H9 (cell line): ENCODE data around the gene ATP2B2. TPM values are rescaled to one million over a fixed set of nuclear protein-coding genes. Genes with fewer than 3 reads are reported as not detected.

Experiments used
- DNase-seq: peaks from one replicate; pipeline ENCODE4 v3.0.0-alpha.2; 2017
- H2AFZ ChIP-seq: one replicate; pipeline ENCODE4 v1.6.1; 2013; ENCODE audit warnings: mild to moderate bottlenecking, low read length, control low read depth, moderate library complexity
- H2AK5ac ChIP-seq: 2 replicates; pipeline ENCODE4 v1.6.1; 2013; ENCODE audit warnings: low read length, control low read depth, mixed read lengths; ENCODE audit not compliant: insufficient read length
- H2BK120ac ChIP-seq: one replicate; pipeline ENCODE4 v1.6.1; 2013; ENCODE audit warnings: low read depth, mild to moderate bottlenecking, low read length, control low read depth, inconsistent platforms; ENCODE audit not compliant: poor library complexity, severe bottlenecking
- H2BK12ac ChIP-seq: 2 replicates; pipeline ENCODE4 v1.6.1; 2013; ENCODE audit warnings: low read length, control low read depth, mixed read lengths, low read depth; ENCODE audit not compliant: insufficient read length
- H2BK15ac ChIP-seq: 2 replicates; pipeline ENCODE4 v1.6.1; 2013; ENCODE audit warnings: low read depth, low read length, control low read depth
- H2BK20ac ChIP-seq: one replicate; pipeline ENCODE4 v1.6.1; 2013; ENCODE audit warnings: low read depth, mild to moderate bottlenecking, low read length, control low read depth, inconsistent platforms; ENCODE audit not compliant: poor library complexity, severe bottlenecking
- H2BK5ac ChIP-seq: 2 replicates; pipeline ENCODE4 v1.6.1; 2013; ENCODE audit warnings: low read length, control low read depth, mixed read lengths; ENCODE audit not compliant: insufficient read length
- H3K14ac ChIP-seq: 2 replicates; pipeline ENCODE4 v1.6.1; 2013; ENCODE audit warnings: low read length, control low read depth; ENCODE audit not compliant: insufficient read depth
- H3K18ac ChIP-seq: 2 replicates; pipeline ENCODE4 v1.6.1; 2013; ENCODE audit warnings: low read depth, mild to moderate bottlenecking, mixed read lengths, low read length, control low read depth; ENCODE audit not compliant: insufficient read length
- H3K23ac ChIP-seq: 2 replicates; pipeline ENCODE4 v1.6.1; 2013; ENCODE audit warnings: low read length, control low read depth, mixed read lengths, low read depth; ENCODE audit not compliant: insufficient read length
- H3K23me2 ChIP-seq: 2 replicates; pipeline ENCODE4 v1.6.1; 2013; ENCODE audit warnings: low read depth, mild to moderate bottlenecking, mixed read lengths, low read length, control low read depth; ENCODE audit not compliant: insufficient read length, poor library complexity, severe bottlenecking
- H3K27ac ChIP-seq: 2 replicates; pipeline ENCODE4 v1.5.1; 2013; ENCODE audit warnings: low read length, control low read depth, mixed read lengths, low read depth; ENCODE audit not compliant: insufficient read length
- H3K27me3 ChIP-seq: 2 replicates; pipeline ENCODE4 v1.6.1; 2013; ENCODE audit warnings: low read length, control low read depth, inconsistent platforms; ENCODE audit not compliant: insufficient read depth
- H3K4ac ChIP-seq: 2 replicates; pipeline ENCODE4 v1.6.1; 2013; ENCODE audit warnings: low read depth, mild to moderate bottlenecking, control low read depth, inconsistent platforms, low read length, moderate library complexity
- H3K4me1 ChIP-seq: 2 replicates; pipeline ENCODE4 v1.6.1; 2013; ENCODE audit warnings: low read length, control low read depth, inconsistent platforms; ENCODE audit not compliant: insufficient read depth
- H3K4me2 ChIP-seq: 2 replicates; pipeline ENCODE4 v1.6.1; 2013; ENCODE audit warnings: low read length, control low read depth, mixed read lengths; ENCODE audit not compliant: insufficient read length, insufficient read depth
- H3K56ac ChIP-seq: 2 replicates; pipeline ENCODE4 v1.6.1; 2013; ENCODE audit warnings: low read depth, mild to moderate bottlenecking, mixed read lengths, low read length, control low read depth; ENCODE audit not compliant: insufficient read length
- H3K79me1 ChIP-seq: 2 replicates; pipeline ENCODE4 v1.6.1; 2013; ENCODE audit warnings: low read depth, mild to moderate bottlenecking, moderate library complexity, low read length, control low read depth, inconsistent platforms; ENCODE audit not compliant: insufficient read depth, poor library complexity, severe bottlenecking
- H3K79me2 ChIP-seq: 2 replicates; pipeline ENCODE4 v1.6.1; 2013; ENCODE audit warnings: low read length, control low read depth, inconsistent platforms; ENCODE audit not compliant: insufficient read depth
- H3K9ac ChIP-seq: 2 replicates; pipeline ENCODE4 v1.6.1; 2013; ENCODE audit warnings: low read length, control low read depth, mixed read lengths; ENCODE audit not compliant: insufficient read length; ENCODE audit errors: extremely low read depth
- H3K9me3 ChIP-seq: one replicate; pipeline ENCODE4 v1.6.1; 2013; ENCODE audit warnings: low read depth, low read length, inconsistent platforms; ENCODE audit not compliant: control insufficient read depth
- H3T11ph ChIP-seq: one replicate; pipeline ENCODE4 v1.6.1; 2013; ENCODE audit warnings: mild to moderate bottlenecking, low read length, control low read depth, inconsistent platforms
- H4K20me1 ChIP-seq: one replicate; pipeline ENCODE4 v1.6.1; 2013; ENCODE audit not compliant: control insufficient read depth, insufficient read length, insufficient read depth
- H4K5ac ChIP-seq: 2 replicates; pipeline ENCODE4 v1.6.1; 2013; ENCODE audit warnings: low read depth, mild to moderate bottlenecking, mixed read lengths, low read length, control low read depth; ENCODE audit not compliant: insufficient read length
- H4K8ac ChIP-seq: replicated peaks from 2 replicates; pipeline ENCODE4 v1.6.1; 2013; ENCODE audit warnings: low read length, control low read depth, mixed read lengths, low read depth; ENCODE audit not compliant: insufficient read length
- H4K91ac ChIP-seq: 2 replicates; pipeline ENCODE4 v1.6.1; 2013; ENCODE audit warnings: low read depth, mild to moderate bottlenecking, moderate library complexity, mixed read lengths, low read length, control low read depth; ENCODE audit not compliant: insufficient read length
- H3K27ac Mint-ChIP-seq, 3 experiments: 2 replicates in 2 of 3; 3 replicates in 1 of 3; pipeline ENCODE4 v1.8.0; 2020 to 2021; ENCODE audit warnings: mixed read lengths in 3 of 3, mild to moderate bottlenecking in 1 of 3, moderate library complexity in 1 of 3
- H3K27me3 Mint-ChIP-seq: 2 replicates; pipeline ENCODE4 v1.8.0; 2021; ENCODE audit warnings: low read depth, mild to moderate bottlenecking, moderate library complexity, mixed read lengths
- H3K36me3 Mint-ChIP-seq, 3 experiments: 2 replicates in 2 of 3; 3 replicates in 1 of 3; pipeline ENCODE4 v1.8.0; 2020 to 2021; ENCODE audit warnings: low read depth in 3 of 3, mixed read lengths in 3 of 3; ENCODE audit not compliant: insufficient read depth in 1 of 3
- H3K4me1 Mint-ChIP-seq, 2 experiments: 2 replicates each; pipeline ENCODE4 v1.8.0; 2020; ENCODE audit warnings: mixed read lengths in 2 of 2
- H3K4me3 Mint-ChIP-seq, 2 experiments: 2 replicates in 1 of 2; 3 replicates in 1 of 2; pipeline ENCODE4 v1.8.0; 2020 to 2021; ENCODE audit warnings: mild to moderate bottlenecking in 2 of 2, mixed read lengths in 2 of 2, moderate library complexity in 1 of 2
- H3K9me3 Mint-ChIP-seq, 2 experiments: 2 replicates in 1 of 2; 3 replicates in 1 of 2; pipeline ENCODE4 v1.8.0; 2020; ENCODE audit warnings: mild to moderate bottlenecking in 2 of 2, mixed read lengths in 2 of 2, moderate library complexity in 1 of 2
- CTCF ChIP-seq: fragments of 200-600 bp; sonication (generic); conservative IDR thresholded peaks from 3 replicates; pipeline ENCODE4 v1.8.0; 2021; ENCODE audit warnings: antibody characterized with exemption, mild to moderate bottlenecking
- WGBS: extraction: QIAGEN DNeasy Blood & Tissue Kit; methylation state at CpG from one replicate; pipeline ENCODE4 v1.1.7; 2013; ENCODE audit warnings: missing lambda C conversion rate, low lambda C conversion rate, mixed read lengths; ENCODE audit not compliant: insufficient read length; ENCODE audit errors: extremely low coverage; 5-methylcytosine and 5-hydroxymethylcytosine counted together
- total RNA-seq: library from RNA; stranded (reverse); gene quantifications from 2 replicates; pipeline ENCODE4 v1.2.1, GENCODE V29; 2021

Gene ATP2B2
- total RNA-seq, 1 experiment from 2014 or later: 0.33 TPM

DNA sequence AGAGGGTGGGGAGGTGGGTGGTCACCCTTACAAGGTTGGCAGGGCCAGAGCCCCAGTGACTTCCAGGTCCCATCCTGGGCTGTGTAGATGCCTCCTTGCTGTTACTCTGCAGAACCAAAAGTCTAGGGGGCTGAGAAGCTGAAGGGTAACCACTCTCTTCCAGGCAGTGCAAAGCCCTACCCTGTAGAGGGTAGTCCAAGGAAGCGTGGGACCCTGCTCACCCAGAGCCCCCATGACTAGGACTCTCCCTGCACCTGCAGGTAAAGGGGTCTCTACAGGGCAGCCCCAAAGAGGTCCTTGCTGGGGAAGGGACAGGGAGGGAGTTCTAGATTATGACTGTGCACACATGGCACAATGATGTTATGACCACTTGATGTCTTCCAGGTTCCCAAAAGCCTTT lies 226.9 kb downstream of the ATP2B2 start:
- Histone ChIP-seq H3K27ac (no peak overlapping the region), H4K91ac (peak overlapping the region; percentile 32), H3K79me2 (peaks cover 2% of the 10 kb centered on the region; the same call in 1 of the 2 replicates), H3K14ac (no peak overlapping the region), H3K23me2 (no peaks in the 10 kb centered on the region), H2BK5ac (no peak overlapping the region), H3K56ac (no peak overlapping the region), H2AK5ac (no peak overlapping the region), H2AFZ (no peak overlapping the region), H2BK20ac (no peak overlapping the region), H4K20me1 (no peaks in the 10 kb centered on the region), H4K8ac (no peak overlapping the region), H3K4ac (no peak overlapping the region), H3K23ac (no peak overlapping the region), H2BK120ac (no peak overlapping the region), H3K27me3 (no peaks in the 10 kb centered on the region), H2BK12ac (no peak overlapping the region), H3K79me1 (peaks cover 4% of the 10 kb centered on the region), H3K18ac (no peak overlapping the region), H3K4me2 (no peak overlapping the region), H3K9me3 (no peaks in the 10 kb centered on the region), H4K5ac (no peak overlapping the region), H3K4me1 (no peaks in the 10 kb centered on the region), H3K9ac (no peak overlapping the region), H3T11ph (no peak overlapping the region), H2BK15ac (no peak overlapping the region)
- Mint-ChIP-seq H3K27me3 (no peaks in the 10 kb centered on the region), H3K4me1 (peaks cover 0 to 2% of the 10 kb centered on the region in 2 experiments; a peak in 1 of 4 replicates), H3K36me3 (peaks cover 12 to 61% (median 45%) of the 10 kb centered on the region in 3 experiments; a peak in 6 of 7 replicates), H3K9me3 (no peaks in the 10 kb centered on the region), H3K27ac (no peak overlapping the region), H3K4me3 (no peak overlapping the region)
- no CpG with 5 or more reads among the region's 1 CpG for WGBS
- no peak for DNase-seq
- TF ChIP-seq CTCF: no peak
